Stimulated activated CD8-positive, alpha-beta memory T cell treated with anti-CD3 and anti-CD28 coated beads, Interleukin-4, amount 100 ng/mL, for 4 hours (primary cell): Measurements from ENCODE around the gene CST9.

Experiments
- DNase-seq, 2 donors: peaks; one replicate each; pipeline ENCODE4 v3.0.0-alpha.2; 2020; ENCODE audit warnings: low read depth in 2 of 2, low spot score in 1 of 2

The CST9 gene

DNA sequence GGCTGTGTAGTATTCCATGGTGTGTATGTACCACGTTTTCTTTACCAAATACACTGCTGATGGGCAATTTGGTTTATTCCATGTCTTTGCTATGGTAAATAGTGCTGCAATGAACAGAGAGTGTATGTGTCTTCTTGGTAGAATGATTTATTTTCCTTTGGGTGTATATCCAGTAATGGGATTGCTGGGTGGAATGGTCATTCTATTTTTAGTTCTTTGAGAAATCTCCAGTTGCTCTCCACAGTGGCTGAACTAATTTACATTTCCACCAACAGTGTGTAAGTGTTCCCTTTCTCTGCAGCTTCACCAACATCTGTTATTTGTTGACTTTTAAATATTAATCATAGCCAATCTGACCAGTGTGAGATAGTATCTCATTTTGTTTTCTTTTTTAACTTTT is 51.3 kb downstream of the CST9 start:
- no peak for DNase-seq
